GM23248 (cell line): Measurements from ENCODE around the gene ERICH3.

Experiments used
- EZH2 ChIP-seq: fragments of 200-600 bp; sonication (generic); IDR thresholded peaks from 2 replicates; pipeline ENCODE4 v1.6.1; 2018; ENCODE audit warnings: antibody characterized with exemption, mild to moderate bottlenecking; ENCODE audit not compliant: insufficient read depth, poor library complexity, severe bottlenecking
- EZH2phosphoT487 ChIP-seq: fragments of 200-600 bp; sonication (generic); IDR thresholded peaks from 2 replicates; pipeline ENCODE4 v1.6.1; 2018; ENCODE audit warnings: antibody characterized with exemption, moderate library complexity, mild to moderate bottlenecking, low read depth; ENCODE audit not compliant: insufficient read depth

GRCh38 chr1:74679811-74680210 lies 6.2 kb upstream of the ERICH3 start:
- no peak for TF ChIP-seq EZH2
- TF ChIP-seq EZH2phosphoT487: no peak
